CD4-positive, alpha-beta T cell (primary cell): ENCODE results near the gene KCNG3. TPM values are rescaled to one million over a fixed set of nuclear protein-coding genes. Genes with fewer than 3 reads are reported as not detected.

Experiments used
- ATAC-seq: fragments of 200-7000 bp; cut with Tn5 transposase; one replicate; pipeline ENCODE4 v1.10.0; 2022; ENCODE audit warnings: mild to moderate bottlenecking; ENCODE audit not compliant: poor library complexity
- CTCF ChIA-PET: fragments of 350-600 bp; sonication (Branson Sonifier 250); formaldehyde crosslinking; loops from one replicate; lab custom pipeline; 2021; ENCODE audit warnings: antibody characterized with exemption, inconsistent platforms; lab: Charles Lee
- POLR2A ChIA-PET: fragments of 350-600 bp; sonication (Branson Sonifier 250); formaldehyde crosslinking; loops from one replicate; lab custom pipeline; 2021; ENCODE audit warnings: antibody characterized with exemption, inconsistent platforms; lab: Charles Lee
- DNase-seq, 14 experiments: peaks; one replicate each; pipeline ENCODE4 v3.0.0-alpha.2; 2013 to 2020; ENCODE audit warnings: mixed read lengths in 2 of 14
- H3K27ac ChIP-seq, 2 donors: one replicate each; pipeline versions ENCODE4 v1.5.1 to v1.7.0; 2013; ENCODE audit warnings: low read length in 2 of 2, low read depth in 1 of 2, mild to moderate bottlenecking in 1 of 2
- H3K27me3 ChIP-seq, 2 experiments: 1 replicate in 1 of 2; 2 replicates in 1 of 2; pipeline versions ENCODE4 v1.6.1 to v1.7.0; 2013; ENCODE audit warnings: low read length in 2 of 2, control low read depth in 1 of 2, mild to moderate bottlenecking in 1 of 2, moderate library complexity in 1 of 2; ENCODE audit not compliant: insufficient read depth in 2 of 2, control insufficient read depth in 1 of 2
- H3K36me3 ChIP-seq: one replicate; pipeline ENCODE4 v1.6.1; 2013; ENCODE audit warnings: low read length, control low read depth; ENCODE audit not compliant: insufficient read depth
- H3K4me1 ChIP-seq: one replicate; pipeline ENCODE4 v1.6.1; 2013; ENCODE audit warnings: low read length, control low read depth; ENCODE audit not compliant: insufficient read depth
- H3K4me3 ChIP-seq: one replicate; pipeline ENCODE4 v1.5.1; 2013; ENCODE audit warnings: mild to moderate bottlenecking, low read length, moderate library complexity
- H3K9me3 ChIP-seq, 2 experiments: 1 replicate in 1 of 2; 2 replicates in 1 of 2; pipeline versions ENCODE4 v1.6.1 to v1.7.0; 2013; ENCODE audit warnings: low read length in 2 of 2, mild to moderate bottlenecking in 2 of 2, control low read depth in 1 of 2, moderate library complexity in 1 of 2; ENCODE audit not compliant: control insufficient read depth in 1 of 2, insufficient read depth in 1 of 2
- H3K27ac Mint-ChIP-seq: one replicate; pipeline ENCODE4 v1.8.0; 2020; ENCODE audit warnings: mixed read lengths
- H3K27me3 Mint-ChIP-seq: one replicate; pipeline ENCODE4 v1.8.0; 2021; ENCODE audit warnings: mixed read lengths
- H3K36me3 Mint-ChIP-seq: one replicate; pipeline ENCODE4 v1.8.0; 2021; ENCODE audit warnings: low read depth, mixed read lengths
- H3K4me1 Mint-ChIP-seq: one replicate; pipeline ENCODE4 v1.8.0; 2021; ENCODE audit warnings: low read depth, mixed read lengths
- H3K4me3 Mint-ChIP-seq: one replicate; pipeline ENCODE4 v1.8.0; 2020; ENCODE audit warnings: mild to moderate bottlenecking, mixed read lengths
- H3K9me3 Mint-ChIP-seq: one replicate; pipeline ENCODE4 v1.8.0; 2020; ENCODE audit warnings: mixed read lengths
- intact Hi-C, 2 experiments: fragments of 100-400 bp; cut with DNase I in 1 of 2; cut with micrococcal nuclease in 1 of 2; formaldehyde crosslinking; loops; one replicate each; pipeline versions ENCODE4 v1.15.1 to v1.9.0; 2023 to 2025; cut with DNase I, micrococcal nuclease
- total RNA-seq, 174 experiments: library from RNA in 2 of 174; stranded (reverse) in 2 of 174; gene quantifications; one replicate each; pipeline ENCODE4 v1.2.3 and lab custom pipeline; 2021 to 2026
- TF ChIP-seq, protein P1 (sequence below): fragments of 200-600 bp; IDR thresholded peaks from one replicate; pipeline ENCODE4 v1.8.0; 2022; ENCODE audit warnings: antibody characterized with exemption, mild to moderate bottlenecking

KCNG3 gene
- total RNA-seq, 2 experiments from 2014 or later: 0.25 to 0.49 TPM

DNA sequence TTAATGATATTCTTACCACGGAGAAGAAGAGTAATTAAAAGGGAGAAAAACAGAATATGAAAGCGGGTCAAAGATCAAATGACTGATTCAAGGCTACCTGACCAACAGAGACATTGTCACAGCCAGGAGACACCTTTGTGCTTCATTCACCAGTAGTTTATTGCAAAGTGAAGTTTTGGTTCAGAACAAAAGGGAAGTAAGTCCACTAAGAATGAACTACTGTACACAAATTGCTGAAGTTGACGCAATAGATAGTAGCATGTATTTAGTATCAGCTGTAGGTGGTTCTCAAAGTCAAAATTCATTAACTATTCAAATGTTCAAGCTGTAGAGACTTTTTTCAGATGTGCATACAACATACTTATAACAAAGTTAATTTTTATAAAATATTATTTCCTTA is 68.1 kb downstream of the KCNG3 start:
- CTCF ChIA-PET: no interaction called here

GRCh38 chr2:42424033-42424432 is 69.7 kb downstream of the KCNG3 start:
- POLR2A ChIA-PET: no interaction called here
- peaks cover 0 to 4% of the 10 kb centered on the region in 2 experiments for H3K9me3 ChIP-seq
- intact Hi-C loops: no loop called here

More for the DNA sequence above, 68.1 kb downstream of the KCNG3 start:
- DNase-seq (no peak), ATAC-seq (no peak)
- Histone ChIP-seq H3K27me3 (no peaks in the 10 kb centered on the region), H3K27ac (no peak overlapping the region), H3K4me1 (no peaks in the 10 kb centered on the region), H3K9me3 (peaks cover 0 to 4% of the 10 kb centered on the region in 2 experiments), H3K36me3 (no peaks in the 10 kb centered on the region), H3K4me3 (no peak overlapping the region)
- Mint-ChIP-seq H3K9me3 (no peaks in the 10 kb centered on the region), H3K4me3 (no peak overlapping the region), H3K36me3 (no peaks in the 10 kb centered on the region), H3K27ac (no peak overlapping the region), H3K27me3 (peaks cover 6% of the 10 kb centered on the region), H3K4me1 (no peaks in the 10 kb centered on the region)
- TF ChIP-seq, protein P1, sequence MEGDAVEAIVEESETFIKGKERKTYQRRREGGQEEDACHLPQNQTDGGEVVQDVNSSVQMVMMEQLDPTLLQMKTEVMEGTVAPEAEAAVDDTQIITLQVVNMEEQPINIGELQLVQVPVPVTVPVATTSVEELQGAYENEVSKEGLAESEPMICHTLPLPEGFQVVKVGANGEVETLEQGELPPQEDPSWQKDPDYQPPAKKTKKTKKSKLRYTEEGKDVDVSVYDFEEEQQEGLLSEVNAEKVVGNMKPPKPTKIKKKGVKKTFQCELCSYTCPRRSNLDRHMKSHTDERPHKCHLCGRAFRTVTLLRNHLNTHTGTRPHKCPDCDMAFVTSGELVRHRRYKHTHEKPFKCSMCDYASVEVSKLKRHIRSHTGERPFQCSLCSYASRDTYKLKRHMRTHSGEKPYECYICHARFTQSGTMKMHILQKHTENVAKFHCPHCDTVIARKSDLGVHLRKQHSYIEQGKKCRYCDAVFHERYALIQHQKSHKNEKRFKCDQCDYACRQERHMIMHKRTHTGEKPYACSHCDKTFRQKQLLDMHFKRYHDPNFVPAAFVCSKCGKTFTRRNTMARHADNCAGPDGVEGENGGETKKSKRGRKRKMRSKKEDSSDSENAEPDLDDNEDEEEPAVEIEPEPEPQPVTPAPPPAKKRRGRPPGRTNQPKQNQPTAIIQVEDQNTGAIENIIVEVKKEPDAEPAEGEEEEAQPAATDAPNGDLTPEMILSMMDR: no peak
- intact Hi-C loops: no loop called here
- POLR2A ChIA-PET: no interaction called here

GRCh38 chr2:42421601-42422239 is 72.1 kb downstream of the KCNG3 start:
- CTCF ChIA-PET: no interaction called here
- no peak overlapping the region for H3K27ac ChIP-seq
- TF ChIP-seq, protein P1: no peak
- Mint-ChIP-seq H3K27ac (no peak overlapping the region), H3K4me1 (no peaks in the 10 kb centered on the region), H3K27me3 (peaks cover 6% of the 10 kb centered on the region), H3K4me3 (no peak overlapping the region), H3K36me3 (no peaks in the 10 kb centered on the region), H3K9me3 (no peaks in the 10 kb centered on the region)
- H3K9me3 ChIP-seq: peaks cover 0 to 4% of the 10 kb centered on the region in 2 experiments
- no peaks in the 10 kb centered on the region for H3K36me3 ChIP-seq
- ATAC-seq: no peak
- POLR2A ChIA-PET: no interaction called here
- H3K4me3 ChIP-seq: no peak overlapping the region
- no peaks in the 10 kb centered on the region for H3K27me3 ChIP-seq
- intact Hi-C loops: no loop called here
- no peak for DNase-seq
- no peaks in the 10 kb centered on the region for H3K4me1 ChIP-seq

More at GRCh38 chr2:42424033-42424432, 69.7 kb downstream of the KCNG3 start:
- Histone ChIP-seq H3K36me3 (no peaks in the 10 kb centered on the region), H3K4me1 (no peaks in the 10 kb centered on the region), H3K27ac (no peak overlapping the region), H3K27me3 (no peaks in the 10 kb centered on the region), H3K4me3 (no peak overlapping the region)
- no peak for ATAC-seq
- DNase-seq: no peak
- TF ChIP-seq, protein P1: no peak
- peaks cover 6% of the 10 kb centered on the region for H3K27me3 Mint-ChIP-seq
- H3K4me1 Mint-ChIP-seq: no peaks in the 10 kb centered on the region
- no peak overlapping the region for H3K27ac Mint-ChIP-seq
- no peaks in the 10 kb centered on the region for H3K9me3 Mint-ChIP-seq
- H3K36me3 Mint-ChIP-seq: no peaks in the 10 kb centered on the region
- H3K4me3 Mint-ChIP-seq: no peak overlapping the region
- CTCF ChIA-PET: no interaction called here
